Liver (tissue), 9 donors: Measurements from ENCODE around the gene KCP. TPM values are rescaled to one million over a fixed set of nuclear protein-coding genes. Genes with fewer than 3 reads are reported as not detected.

Experiments used
- DNase-seq: peaks from one replicate; pipeline ENCODE4 v3.0.0-alpha.2; 2017; ENCODE audit warnings: low spot score
- H3K27ac ChIP-seq, 2 donors: one replicate each; pipeline ENCODE4 v1.7.0; 2013; ENCODE audit warnings: inconsistent platforms in 2 of 2, low read length in 2 of 2, control low read depth in 1 of 2, low read depth in 1 of 2, mild to moderate bottlenecking in 1 of 2
- H3K27me3 ChIP-seq, 4 donors: one replicate each; pipeline versions ENCODE4 v1.6.1 to v1.7.0; 2013; ENCODE audit warnings: low read length in 3 of 4, inconsistent platforms in 1 of 4, mild to moderate bottlenecking in 1 of 4, moderate library complexity in 1 of 4; ENCODE audit not compliant: control insufficient read depth in 4 of 4, insufficient read depth in 4 of 4
- H3K36me3 ChIP-seq, 4 donors: one replicate each; pipeline versions ENCODE4 v1.6.1 to v1.7.0; 2013; ENCODE audit warnings: low read length in 3 of 4, mild to moderate bottlenecking in 3 of 4, low read depth in 1 of 4, moderate library complexity in 1 of 4; ENCODE audit not compliant: control insufficient read depth in 4 of 4, insufficient read depth in 3 of 4
- H3K4me1 ChIP-seq, 4 donors: one replicate each; pipeline versions ENCODE4 v1.6.1 to v1.7.0; 2013; ENCODE audit warnings: low read length in 3 of 4, mild to moderate bottlenecking in 3 of 4, moderate library complexity in 1 of 4; ENCODE audit not compliant: control insufficient read depth in 4 of 4, insufficient read depth in 4 of 4
- H3K4me3 ChIP-seq, 3 donors: one replicate each; pipeline versions ENCODE4 v1.6.1 to v1.7.0; 2013; ENCODE audit warnings: low read length in 3 of 3, control low read depth in 1 of 3, low read depth in 1 of 3, mild to moderate bottlenecking in 1 of 3
- H3K9ac ChIP-seq, 2 donors: one replicate each; pipeline ENCODE4 v1.7.0; 2013; ENCODE audit warnings: low read length in 2 of 2, mild to moderate bottlenecking in 2 of 2, moderate library complexity in 2 of 2, control low read depth in 1 of 2, low read depth in 1 of 2
- H3K9me3 ChIP-seq, 4 donors: one replicate each; pipeline versions ENCODE4 v1.6.1 to v1.7.0; 2013; ENCODE audit warnings: low read length in 3 of 4; ENCODE audit not compliant: control insufficient read depth in 4 of 4
- FOXA1 ChIP-seq: IDR thresholded peaks from 2 replicates; pipeline ENCODE4 v1.6.1; 2016; ENCODE audit warnings: antibody characterized with exemption
- HNF4G ChIP-seq: IDR thresholded peaks from 2 replicates; pipeline ENCODE4 v1.6.1; 2016; ENCODE audit warnings: antibody characterized with exemption
- JUND ChIP-seq, 2 donors: IDR thresholded peaks; 2 replicates each; pipeline ENCODE4 v1.6.1; 2016; ENCODE audit warnings: antibody characterized with exemption in 2 of 2
- RAD21 ChIP-seq, 2 donors: IDR thresholded peaks; 2 replicates each; pipeline ENCODE4 v1.6.1; 2016; ENCODE audit warnings: antibody characterized with exemption in 2 of 2, mild to moderate bottlenecking in 2 of 2
- REST ChIP-seq: IDR thresholded peaks from 2 replicates; pipeline ENCODE4 v1.6.1; 2016; ENCODE audit warnings: antibody characterized with exemption, mild to moderate bottlenecking
- SP1 ChIP-seq: IDR thresholded peaks from 2 replicates; pipeline ENCODE4 v1.6.1; 2018; ENCODE audit warnings: antibody characterized with exemption, mild to moderate bottlenecking
- YY1 ChIP-seq: IDR thresholded peaks from 2 replicates; pipeline ENCODE4 v1.6.1; 2016; ENCODE audit warnings: antibody characterized with exemption, mild to moderate bottlenecking
- ZBTB33 ChIP-seq: IDR thresholded peaks from 2 replicates; pipeline ENCODE4 v1.6.1; 2016; ENCODE audit warnings: antibody characterized with exemption
- WGBS: extraction: QIAGEN DNeasy Blood & Tissue Kit; methylation state at CpG from one replicate; pipeline ENCODE4 v1.1.7; 2013; 5-methylcytosine and 5-hydroxymethylcytosine counted together
- polyA plus RNA-seq, 2 donors: library from polyadenylated mRNA; stranded (reverse) in 1 of 2; unstranded in 1 of 2; fragments of 200-250 nt in 1 of 2; fragments of >200 nt in 1 of 2; fragmentation: Nextera tagmentation in 1 of 2; extraction: Ambion mirVana in 1 of 2; gene quantifications; one replicate each; pipeline versions ENCODE4 v1.2.1 to v1.2.3, GENCODE V29; 2013 to 2015
- total RNA-seq, 2 donors: library from RNA; depleted of rRNA; stranded (reverse); fragments of >200 nt; gene quantifications; one replicate each; pipeline ENCODE4 v1.2.3, GENCODE V29; 2014
- TF ChIP-seq, protein P1 (sequence below): fragments of 150-350 bp; IDR thresholded peaks from 2 replicates; pipeline ENCODE4 v1.5.1; 2017; ENCODE audit warnings: improper control_type of control experiment, low read depth, low read length; ENCODE audit not compliant: missing input control
- TF ChIP-seq, protein P2 (sequence below): IDR thresholded peaks from 2 replicates; pipeline ENCODE4 v1.6.1; 2016; ENCODE audit warnings: antibody characterized with exemption
- donor health status: healthy.
- donor health status: healthy.
- donor health status: healthy.
- donor health status: healthy.
- donor health status: healthy.

Gene KCP
- total and polyA plus RNA-seq, 4 donors: 0.02 to 0.08 (median 0.05) TPM; not detected in 1

DNA sequence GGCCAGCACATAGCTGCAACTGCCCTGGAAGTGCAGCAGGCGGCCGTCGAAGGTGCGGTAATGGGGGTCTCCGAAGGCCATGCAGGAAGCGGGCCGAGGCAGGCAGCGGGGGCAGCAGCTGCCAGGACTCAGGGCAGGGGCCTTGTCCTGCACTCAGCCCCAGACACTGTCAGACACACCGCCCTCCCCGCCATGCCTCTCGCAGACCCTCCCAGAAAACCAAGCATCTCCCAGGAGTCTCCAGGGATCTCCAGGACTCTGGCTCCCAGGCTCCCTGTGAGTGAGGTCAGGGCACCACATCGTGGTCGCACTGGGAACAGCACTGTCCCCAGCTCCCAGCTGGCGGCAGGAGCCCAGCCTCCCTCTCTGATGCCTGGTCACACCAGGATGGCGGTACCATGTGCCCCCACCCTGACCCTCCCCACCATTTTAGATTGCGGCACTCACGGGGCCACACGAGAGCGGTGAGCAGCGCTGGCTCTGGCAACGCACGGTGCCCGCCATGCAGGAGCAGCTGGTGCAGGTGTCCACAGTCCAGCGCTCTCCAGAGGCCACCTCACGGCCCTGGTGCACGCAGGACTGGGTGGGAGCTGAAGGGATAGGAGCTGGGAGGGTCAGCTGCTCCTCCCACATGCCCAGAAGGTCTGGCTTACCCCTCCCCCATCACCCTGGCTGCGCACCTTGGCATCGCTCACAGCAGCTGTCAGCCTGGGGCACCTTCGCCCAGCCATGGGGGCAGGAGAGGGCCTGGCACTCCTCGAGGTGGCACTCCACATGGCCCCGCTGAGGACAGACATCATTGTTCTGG lies 30.4 kb downstream of the KCP start:
- DNase-seq: peak; percentile 56
- H3K36me3 ChIP-seq: no peaks in the 10 kb centered on the region
- WGBS: 52% methylated on average over 31 of the region's 31 CpGs
- H3K9me3 ChIP-seq: no peaks in the 10 kb centered on the region
- no peak overlapping the region for H3K27ac ChIP-seq
- no peak overlapping the region for H3K9ac ChIP-seq
- H3K4me1 ChIP-seq: peaks cover 0 to 7% (median 0%) of the 10 kb centered on the region in 4 donors
- H3K4me3 ChIP-seq: no peak overlapping the region
- TF ChIP-seq, protein P1, sequence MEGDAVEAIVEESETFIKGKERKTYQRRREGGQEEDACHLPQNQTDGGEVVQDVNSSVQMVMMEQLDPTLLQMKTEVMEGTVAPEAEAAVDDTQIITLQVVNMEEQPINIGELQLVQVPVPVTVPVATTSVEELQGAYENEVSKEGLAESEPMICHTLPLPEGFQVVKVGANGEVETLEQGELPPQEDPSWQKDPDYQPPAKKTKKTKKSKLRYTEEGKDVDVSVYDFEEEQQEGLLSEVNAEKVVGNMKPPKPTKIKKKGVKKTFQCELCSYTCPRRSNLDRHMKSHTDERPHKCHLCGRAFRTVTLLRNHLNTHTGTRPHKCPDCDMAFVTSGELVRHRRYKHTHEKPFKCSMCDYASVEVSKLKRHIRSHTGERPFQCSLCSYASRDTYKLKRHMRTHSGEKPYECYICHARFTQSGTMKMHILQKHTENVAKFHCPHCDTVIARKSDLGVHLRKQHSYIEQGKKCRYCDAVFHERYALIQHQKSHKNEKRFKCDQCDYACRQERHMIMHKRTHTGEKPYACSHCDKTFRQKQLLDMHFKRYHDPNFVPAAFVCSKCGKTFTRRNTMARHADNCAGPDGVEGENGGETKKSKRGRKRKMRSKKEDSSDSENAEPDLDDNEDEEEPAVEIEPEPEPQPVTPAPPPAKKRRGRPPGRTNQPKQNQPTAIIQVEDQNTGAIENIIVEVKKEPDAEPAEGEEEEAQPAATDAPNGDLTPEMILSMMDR: peak; percentile 81
- TF ChIP-seq HNF4G (no peak), RAD21 (IDR thresholded peaks at IDR 0.05) (peak; percentile 83 to 88)
- H3K27me3 ChIP-seq: no peaks in the 10 kb centered on the region

DNA sequence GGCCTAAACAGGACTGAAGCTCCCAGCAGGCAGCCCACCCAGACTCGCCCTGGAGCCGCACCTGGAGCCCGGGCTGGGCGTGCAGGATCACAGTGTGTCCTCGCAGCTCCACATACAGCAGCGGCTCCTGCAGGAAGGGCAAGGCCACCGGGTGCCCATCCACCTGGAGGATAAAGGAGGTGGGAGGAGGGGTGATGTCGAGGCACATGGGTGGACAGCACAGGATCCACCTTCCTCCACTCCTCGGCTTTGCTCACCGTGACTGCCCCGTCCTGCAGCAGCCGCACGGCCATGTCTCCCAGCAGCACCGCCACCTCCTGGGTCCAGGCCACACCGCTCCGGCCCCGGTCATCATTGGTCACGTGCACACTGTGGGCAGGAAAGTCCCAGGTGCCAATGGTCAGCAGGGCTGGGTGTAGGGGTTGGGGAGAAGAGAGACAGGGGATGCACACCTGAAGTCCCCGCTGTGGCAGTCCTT lies 31.0 kb downstream of the KCP start:
- 76% methylated on average over 19 of the region's 19 CpGs for WGBS

GRCh38 chr7:128878226-128879105 lies 32.0 kb downstream of the KCP start:
- DNase-seq: no peak
- TF ChIP-seq REST: no peak
- TF ChIP-seq ZBTB33: no peak
- no peak for TF ChIP-seq RAD21 (IDR thresholded peaks at IDR 0.05)
- TF ChIP-seq YY1: no peak
- no peak for TF ChIP-seq FOXA1
- no peak for TF ChIP-seq JUND (IDR thresholded peaks at IDR 0.05)
- TF ChIP-seq HNF4G: no peak
- no peak for TF ChIP-seq SP1
- Histone ChIP-seq H3K9me3 (no peaks in the 10 kb centered on the region), H3K4me1 (peaks cover 0 to 7% (median 0%) of the 10 kb centered on the region in 4 donors), H3K9ac (no peak overlapping the region), H3K27me3 (no peaks in the 10 kb centered on the region), H3K4me3 (no peak overlapping the region), H3K27ac (no peak overlapping the region), H3K36me3 (no peaks in the 10 kb centered on the region)
- 90% methylated on average over 14 of the region's 14 CpGs for WGBS

More for the DNA sequence above, 31.0 kb downstream of the KCP start:
- Histone ChIP-seq H3K4me1 (peaks cover 0 to 7% (median 0%) of the 10 kb centered on the region in 4 donors), H3K4me3 (no peak overlapping the region), H3K27me3 (no peaks in the 10 kb centered on the region), H3K9ac (no peak overlapping the region), H3K27ac (no peak overlapping the region), H3K36me3 (no peaks in the 10 kb centered on the region), H3K9me3 (no peaks in the 10 kb centered on the region)
- DNase-seq: no peak
- TF ChIP-seq, protein P2, sequence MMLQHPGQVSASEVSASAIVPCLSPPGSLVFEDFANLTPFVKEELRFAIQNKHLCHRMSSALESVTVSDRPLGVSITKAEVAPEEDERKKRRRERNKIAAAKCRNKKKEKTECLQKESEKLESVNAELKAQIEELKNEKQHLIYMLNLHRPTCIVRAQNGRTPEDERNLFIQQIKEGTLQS: no peak
